HG03108 (cell line): ENCODE results near the gene MYLK4.

Source experiments
- ATAC-seq: cut with Tn5 transposase; IDR thresholded peaks from one replicate; pipeline ENCODE4 v1.9.1; 2021; ENCODE audit warnings: moderate library complexity; ENCODE audit not compliant: unreplicated experiment

The MYLK4 gene

GRCh38 chr6:2634139-2634964 is 116.4 kb downstream of the MYLK4 start:
- ATAC-seq: peak; percentile 79

- ATAC-seq: no peak
Measured at GRCh38 chr6:2633736-2634135, 117.0 kb downstream of the MYLK4 start.

- no peak for ATAC-seq
Measured at GRCh38 chr6:2632976-2633584, 117.6 kb downstream of the MYLK4 start.

GRCh38 chr6:2632368-2632767 is 118.4 kb downstream of the MYLK4 start:
- ATAC-seq: no peak

GRCh38 chr6:2630891-2631571 is 119.7 kb downstream of the MYLK4 start:
- ATAC-seq: no peak

GRCh38 chr6:2630359-2630758 is 120.4 kb downstream of the MYLK4 start:
- ATAC-seq: no peak

- ATAC-seq: no peak
Measured at GRCh38 chr6:2626401-2626800, 124.3 kb downstream of the MYLK4 start.

- no peak for ATAC-seq
Measured at GRCh38 chr6:2625581-2625980, 125.1 kb downstream of the MYLK4 start.

GRCh38 chr6:2624177-2624576 is 126.5 kb downstream of the MYLK4 start:
- ATAC-seq: no peak

GRCh38 chr6:2623295-2623694 is 127.4 kb downstream of the MYLK4 start:
- ATAC-seq: no peak

GRCh38 chr6:2622671-2623070 is 128.1 kb downstream of the MYLK4 start:
- no peak for ATAC-seq

- no peak for ATAC-seq
Measured at GRCh38 chr6:2619651-2620050, 131.1 kb downstream of the MYLK4 start.

- no peak for ATAC-seq
Measured at GRCh38 chr6:2617729-2618128, 133.0 kb downstream of the MYLK4 start.

GRCh38 chr6:2616811-2617210 is 133.9 kb downstream of the MYLK4 start:
- ATAC-seq: no peak

GRCh38 chr6:2615251-2615650 is 135.5 kb downstream of the MYLK4 start:
- ATAC-seq: no peak

GRCh38 chr6:2614846-2615245 is 135.9 kb downstream of the MYLK4 start:
- no peak for ATAC-seq

GRCh38 chr6:2614155-2614554 is 136.6 kb downstream of the MYLK4 start:
- ATAC-seq: no peak
